Transverse colon (tissue), 4 donors: Measurements from ENCODE around the gene AAMP. TPM values are rescaled to one million over a fixed set of nuclear protein-coding genes. Genes with fewer than 3 reads are reported as not detected.

ENCODE experiments used
- DNase-seq: peaks from one replicate; pipeline ENCODE4 v3.0.0-alpha.2; 2019
- H3K27ac ChIP-seq, 4 donors: fragments of 200-600 bp; sonication (generic); 2 replicates each; pipeline ENCODE4 v1.5.1; 2016 to 2018; ENCODE audit warnings: inconsistent platforms in 4 of 4
- H3K27me3 ChIP-seq: fragments of 200-600 bp; sonication (generic); 2 replicates; pipeline ENCODE4 v1.5.1; 2017; ENCODE audit warnings: inconsistent platforms
- H3K36me3 ChIP-seq, 4 donors: fragments of 200-600 bp; sonication (generic); 2 replicates each; pipeline ENCODE4 v1.5.1; 2017 to 2019; ENCODE audit warnings: inconsistent platforms in 4 of 4
- H3K4me1 ChIP-seq, 4 donors: fragments of 200-600 bp; sonication (generic); 2 replicates each; pipeline ENCODE4 v1.5.1; 2017 to 2020; ENCODE audit warnings: inconsistent platforms in 4 of 4
- H3K4me3 ChIP-seq, 4 donors: fragments of 200-600 bp; sonication (generic); 1 replicate in 1 of 4; 2 replicates in 3 of 4; pipeline versions ENCODE4 v1.5.1 to v1.6.1; 2017 to 2019; ENCODE audit warnings: inconsistent platforms in 4 of 4
- H3K9me3 ChIP-seq, 2 donors: fragments of 200-600 bp; sonication (generic); 2 replicates each; pipeline ENCODE4 v1.5.1; 2017 to 2019; ENCODE audit warnings: inconsistent platforms in 2 of 2
- EP300 ChIP-seq: sonication (generic); formaldehyde crosslinking; IDR thresholded peaks from one replicate; pipeline ENCODE4 v1.6.1; 2017; ENCODE audit warnings: antibody characterized with exemption, low read depth
- POLR2A ChIP-seq: fragments of 450-650 bp; IDR thresholded peaks from one replicate; pipeline ENCODE4 v1.6.1; 2016; ENCODE audit warnings: antibody characterized with exemption, mild to moderate bottlenecking, moderate library complexity
- POLR2AphosphoS5 ChIP-seq, 3 donors: sonication (generic); formaldehyde crosslinking; IDR thresholded peaks; one replicate each; pipeline ENCODE4 v1.6.1; 2016; ENCODE audit warnings: antibody characterized with exemption in 3 of 3
- WGBS, 2 donors: methylation state at CpG; one replicate each; pipeline ENCODE4 v1.1.5; 2018; ENCODE audit warnings: low coverage in 1 of 2; 5-methylcytosine and 5-hydroxymethylcytosine counted together
- in situ Hi-C, 4 donors: fragments of 200-750 bp; cut with MboI; loops; one replicate each; pipeline versions ENCODE4 v1.15.0 to v1.15.1; 2017; ENCODE audit warnings: low sequenced_read_pairs in 3 of 4, low pct_ligation_motif_present in 1 of 4, low pct_unique_long_range_greater_than_20kb in 1 of 4
- intact Hi-C: fragments of 100-400 bp; cut with DNase I; formaldehyde crosslinking; loops from one replicate; pipeline ENCODE4 v1.15.1; 2023; ENCODE audit warnings: low total_unique reads
- total RNA-seq, 4 donors: library from RNA; depleted of rRNA; stranded (reverse); fragments of >200 nt; gene quantifications; one replicate each; pipeline ENCODE4 v1.1.0, GENCODE V29; 2016
- TF ChIP-seq, protein P1 (sequence below), 5 experiments: fragments of 200-600 bp in 3 of 5; fragments of 450-650 bp in 2 of 5; sonication (generic) in 3 of 5; IDR thresholded peaks; 1 replicate in 2 of 5; 2 replicates in 3 of 5; pipeline ENCODE4 v1.5.1; 2016 to 2017; ENCODE audit warnings: antibody characterized with exemption in 5 of 5, inconsistent platforms in 3 of 5, mild to moderate bottlenecking in 2 of 5, moderate library complexity in 1 of 5

The AAMP gene
- total RNA-seq, 4 donors from 2014 or later: 96.9 to 466 (median 174) TPM

DNA sequence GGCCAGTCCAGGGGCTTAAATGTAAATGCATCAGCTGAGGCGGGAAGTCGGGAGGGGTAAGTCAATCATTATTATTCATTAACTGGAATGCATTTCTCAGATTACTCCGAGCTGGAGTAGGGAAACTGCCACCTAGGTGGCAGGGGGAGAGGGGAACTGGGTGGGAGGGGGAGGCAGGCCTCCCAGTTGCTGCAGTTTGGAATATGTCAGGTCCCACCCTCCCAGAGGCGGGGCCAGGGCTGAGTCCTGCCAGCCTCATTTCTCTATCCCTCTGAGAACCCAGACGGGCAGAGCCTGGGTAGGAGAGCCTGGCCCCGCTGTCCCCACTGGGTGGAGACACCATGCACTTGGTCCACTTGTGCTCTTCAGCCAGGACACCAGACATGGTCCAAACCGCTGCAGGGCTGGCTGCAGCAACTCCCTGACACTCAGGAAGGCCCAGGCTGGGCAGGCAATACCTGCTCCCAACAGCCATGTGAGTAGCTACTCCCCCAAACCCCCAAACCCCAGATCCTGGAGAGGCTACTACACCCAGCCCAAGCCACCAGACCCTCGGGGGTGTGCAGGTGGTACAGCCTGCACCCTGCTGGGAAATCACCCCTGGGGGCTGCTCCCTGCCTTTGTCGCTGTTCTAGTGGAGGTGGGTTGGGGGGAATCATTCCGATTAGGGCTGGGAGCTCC lies 9.1 kb downstream of the AAMP start, which contains the start of gene GPBAR1:
GPBAR1 (plus strand) TSS at position 274 of the 681 bp plus-strand sequence. CDS start 1,710 bp downstream, outside the sequence.
- intact Hi-C loops (no loop called here), in situ Hi-C loops (no loop called here)
- 50 to 69% methylated on average over 2 to 10 of the region's 10 CpGs for WGBS, 2 donors
- H3K4me1 ChIP-seq: peaks cover 64 to 77% (median 74%) of the 10 kb centered on the region in 4 donors
- H3K36me3 ChIP-seq: peaks cover 0 to 8% (median 3%) of the 10 kb centered on the region in 4 donors
- TF ChIP-seq POLR2A (no peak), EP300 (no peak), POLR2AphosphoS5 (IDR thresholded peaks at IDR 0.05) (no peak)
- TF ChIP-seq, protein P1, sequence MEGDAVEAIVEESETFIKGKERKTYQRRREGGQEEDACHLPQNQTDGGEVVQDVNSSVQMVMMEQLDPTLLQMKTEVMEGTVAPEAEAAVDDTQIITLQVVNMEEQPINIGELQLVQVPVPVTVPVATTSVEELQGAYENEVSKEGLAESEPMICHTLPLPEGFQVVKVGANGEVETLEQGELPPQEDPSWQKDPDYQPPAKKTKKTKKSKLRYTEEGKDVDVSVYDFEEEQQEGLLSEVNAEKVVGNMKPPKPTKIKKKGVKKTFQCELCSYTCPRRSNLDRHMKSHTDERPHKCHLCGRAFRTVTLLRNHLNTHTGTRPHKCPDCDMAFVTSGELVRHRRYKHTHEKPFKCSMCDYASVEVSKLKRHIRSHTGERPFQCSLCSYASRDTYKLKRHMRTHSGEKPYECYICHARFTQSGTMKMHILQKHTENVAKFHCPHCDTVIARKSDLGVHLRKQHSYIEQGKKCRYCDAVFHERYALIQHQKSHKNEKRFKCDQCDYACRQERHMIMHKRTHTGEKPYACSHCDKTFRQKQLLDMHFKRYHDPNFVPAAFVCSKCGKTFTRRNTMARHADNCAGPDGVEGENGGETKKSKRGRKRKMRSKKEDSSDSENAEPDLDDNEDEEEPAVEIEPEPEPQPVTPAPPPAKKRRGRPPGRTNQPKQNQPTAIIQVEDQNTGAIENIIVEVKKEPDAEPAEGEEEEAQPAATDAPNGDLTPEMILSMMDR (IDR thresholded peaks at IDR 0.05): no peak
- DNase-seq: peak; percentile 42
- H3K27ac ChIP-seq: peak within 1 kb of the TSS; percentile 83 to 90 (median 86)
- H3K9me3 ChIP-seq: no peaks in the 10 kb centered on the region
- H3K4me3 ChIP-seq: no peak within 1 kb of the TSS
- H3K27me3 ChIP-seq: no peaks in the 10 kb centered on the region

DNA sequence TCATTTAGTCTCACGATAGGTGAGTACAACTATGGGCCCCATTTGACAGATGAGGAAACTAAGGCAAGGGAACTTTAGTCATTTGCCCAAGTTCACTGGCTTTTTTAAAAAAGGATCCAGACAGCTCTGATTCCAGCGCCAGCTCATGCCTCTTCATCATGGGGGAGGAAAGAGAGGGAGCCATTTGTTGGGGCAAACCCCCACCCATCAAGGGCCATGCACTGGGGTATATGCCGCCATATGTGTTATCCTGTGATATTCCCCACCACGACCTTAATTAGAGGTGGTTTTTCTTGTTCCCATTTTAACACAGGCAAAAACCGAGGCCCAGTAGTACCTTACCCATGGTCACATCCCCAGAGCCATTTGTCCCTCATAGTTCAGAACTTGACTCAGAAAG lies 9.8 kb downstream of the AAMP start:
- intact Hi-C loops: no loop called here
- H3K36me3 ChIP-seq: peaks cover 0 to 5% (median 2%) of the 10 kb centered on the region in 4 donors
- no peaks in the 10 kb centered on the region for H3K27me3 ChIP-seq
- no peak for DNase-seq
- TF ChIP-seq POLR2A (no peak), POLR2AphosphoS5 (IDR thresholded peaks at IDR 0.05) (no peak), EP300 (no peak)
- TF ChIP-seq, protein P1 (IDR thresholded peaks at IDR 0.05): no peak
- in situ Hi-C loops: no loop called here
- peak overlapping the region; percentile 83 to 90 (median 86) for H3K27ac ChIP-seq
- H3K9me3 ChIP-seq: no peaks in the 10 kb centered on the region
- H3K4me1 ChIP-seq: peaks cover 61 to 70% (median 67%) of the 10 kb centered on the region in 4 donors
- H3K4me3 ChIP-seq: no peak overlapping the region
- WGBS, 2 donors: 92% methylated on average over 5 of the region's 5 CpGs; no CpG with 5 or more reads in 1 of the 2 donors

DNA sequence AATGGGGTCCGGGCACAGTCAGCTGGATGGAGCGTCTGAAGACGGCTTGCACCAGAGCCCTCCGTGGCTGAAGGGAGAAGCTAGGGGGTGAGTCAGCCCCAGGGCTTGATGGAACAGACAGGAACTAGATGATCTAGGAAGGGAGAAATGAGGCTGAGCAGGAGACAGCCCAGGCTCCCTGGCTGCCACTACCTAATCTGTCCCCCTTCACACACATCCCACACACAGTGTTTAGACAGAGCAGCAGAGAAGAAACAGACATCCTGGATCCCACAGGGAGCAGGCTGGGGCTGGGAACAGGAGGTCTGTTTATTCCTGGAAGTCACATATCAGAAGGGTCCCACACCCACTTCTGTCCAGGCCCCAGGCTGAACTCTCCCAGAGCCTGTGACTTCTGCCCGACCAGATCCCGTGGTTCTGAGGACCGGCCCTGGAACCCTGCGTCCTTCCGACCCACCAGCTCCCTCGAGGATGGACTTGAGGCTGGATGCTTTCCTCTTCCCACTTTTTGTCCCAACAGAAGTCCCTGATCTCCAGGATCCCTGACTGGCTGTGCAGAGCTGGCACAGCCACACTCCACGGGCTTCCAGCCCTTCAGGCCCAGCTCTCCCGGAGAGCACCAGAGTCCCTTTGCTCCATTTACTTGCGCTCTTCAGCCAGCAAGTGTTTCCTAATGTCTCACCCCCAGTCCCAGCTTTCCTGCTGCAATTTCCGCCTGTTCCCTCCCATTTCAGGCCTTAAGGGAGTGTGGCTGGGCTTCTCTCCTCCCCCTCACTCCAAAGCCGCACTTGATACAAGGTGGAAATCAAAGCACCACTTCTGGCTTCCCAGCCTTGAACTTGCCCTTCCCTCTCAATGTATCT lies 10.6 kb downstream of the AAMP start:
- H3K4me3 ChIP-seq: no peak overlapping the region
- H3K4me1 ChIP-seq: peaks cover 55 to 61% (median 59%) of the 10 kb centered on the region in 4 donors
- intact Hi-C loops (loop anchor here (5.0 kb wide), 1 partner anchor 72 kb away; no protein-coding TSS in a partner anchor), in situ Hi-C loops (loop anchor here in 1 of 4 donors (5.0 kb wide), 1 partner anchor 67 kb away; no protein-coding TSS in a partner anchor)
- DNase-seq: peak; percentile 54
- TF ChIP-seq POLR2A: no peak
- TF ChIP-seq, protein P1 (IDR thresholded peaks at IDR 0.05): no peak
- peak; percentile 78 for TF ChIP-seq EP300
- TF ChIP-seq POLR2AphosphoS5 (IDR thresholded peaks at IDR 0.05): peak; percentile 87 to 95 (median 89)
- peak overlapping the region; percentile 83 to 90 (median 86) for H3K27ac ChIP-seq
- 56 to 64% methylated on average over 7 to 15 of the region's 15 CpGs for WGBS, 2 donors
- no peaks in the 10 kb centered on the region for H3K9me3 ChIP-seq
- H3K27me3 ChIP-seq: no peaks in the 10 kb centered on the region
- peaks cover 0 to 12% (median 5%) of the 10 kb centered on the region in 4 donors for H3K36me3 ChIP-seq
